H1 (cell line): ENCODE data around the gene TCF7. TPM values are rescaled to one million over a fixed set of nuclear protein-coding genes. Genes with fewer than 3 reads are reported as not detected.

ENCODE experiments used
- CTCF ChIA-PET: fragments of 300-600 bp; sonication (Branson Sonifier 250); formaldehyde crosslinking; loops from one replicate; lab custom pipeline; 2021; ENCODE audit not compliant: partially characterized antibody; lab: Charles Lee
- POLR2A ChIA-PET: fragments of 300-600 bp; sonication (Branson Sonifier 250); formaldehyde crosslinking; loops from one replicate; lab custom pipeline; 2021; ENCODE audit warnings: inconsistent platforms; ENCODE audit not compliant: partially characterized antibody; lab: Charles Lee
- DNase-seq, 2 experiments: peaks; one replicate each; pipeline versions ENCODE4 v3.0.0 to v3.0.0-alpha.2; 2010 to 2022; ENCODE audit warnings: low spot score in 2 of 2, low read depth in 1 of 2, mixed read lengths in 1 of 2
- FAIRE-seq: peaks from 2 replicates; lab custom pipeline; 2011; peaks lifted over from hg19 to GRCh38; lab: Jason Lieb, UNC
- H2AFZ ChIP-seq: 2 replicates; pipeline ENCODE4 v1.8.1; 2012; ENCODE audit warnings: low read length, inconsistent platforms
- H2AK5ac ChIP-seq: 2 replicates; pipeline ENCODE4 v1.6.1; 2013; ENCODE audit warnings: low read depth, low read length
- H2BK120ac ChIP-seq: replicated peaks from 2 replicates; pipeline ENCODE3; 2013; ENCODE audit warnings: low read depth, low read length, inconsistent platforms
- H2BK12ac ChIP-seq: 2 replicates; pipeline ENCODE4 v1.6.1; 2013; ENCODE audit warnings: low read depth, low read length
- H2BK15ac ChIP-seq: 2 replicates; pipeline ENCODE4 v1.6.1; 2013; ENCODE audit warnings: low read length
- H2BK20ac ChIP-seq: 2 replicates; pipeline ENCODE4 v1.6.1; 2013; ENCODE audit warnings: low read length
- H2BK5ac ChIP-seq: 2 replicates; pipeline ENCODE4 v1.6.1; 2013; ENCODE audit warnings: low read depth, low read length
- H3K14ac ChIP-seq: 2 replicates; pipeline ENCODE4 v1.6.1; 2013; ENCODE audit warnings: inconsistent platforms; ENCODE audit not compliant: insufficient read length
- H3K18ac ChIP-seq: 2 replicates; pipeline ENCODE4 v1.6.1; 2013; ENCODE audit warnings: low read length; ENCODE audit errors: extremely low read depth
- H3K23ac ChIP-seq: 2 replicates; pipeline ENCODE4 v1.6.1; 2013; ENCODE audit warnings: inconsistent platforms; ENCODE audit not compliant: insufficient read length
- H3K23me2 ChIP-seq: 2 replicates; pipeline ENCODE4 v1.6.1; 2013; ENCODE audit warnings: low read depth, low read length
- H3K27ac ChIP-seq: 2 replicates; pipeline ENCODE4 v1.6.1; 2011; ENCODE audit warnings: low read depth, low read length, inconsistent platforms
- H3K27me3 ChIP-seq, 4 experiments: replicated peaks in 1 of 4; 1 replicate in 1 of 4; 2 replicates in 3 of 4; pipeline versions ENCODE4 v1.6.1 to v1.8.1; 2011 to 2013; ENCODE audit warnings: low read length in 3 of 4, mild to moderate bottlenecking in 3 of 4, inconsistent platforms in 2 of 4, mixed read lengths in 2 of 4, moderate library complexity in 1 of 4; ENCODE audit not compliant: control insufficient read depth in 3 of 4, insufficient read depth in 3 of 4; ENCODE audit errors: extremely low read depth in 1 of 4
- H3K36me3 ChIP-seq, 4 experiments: 2 replicates each; pipeline versions ENCODE4 v1.6.1 to v1.8.1; 2011 to 2013; ENCODE audit warnings: mild to moderate bottlenecking in 4 of 4, low read length in 3 of 4, moderate library complexity in 2 of 4, control low read depth in 1 of 4, inconsistent platforms in 1 of 4; ENCODE audit not compliant: insufficient read depth in 4 of 4, control insufficient read depth in 2 of 4
- H3K4ac ChIP-seq: replicated peaks from 2 replicates; pipeline ENCODE3; 2013; ENCODE audit warnings: low read length, low read depth, mixed read lengths, inconsistent platforms; ENCODE audit not compliant: insufficient read length
- H3K4me1 ChIP-seq, 4 experiments: replicated peaks in 1 of 4; 1 replicate in 1 of 4; 2 replicates in 3 of 4; pipeline versions ENCODE4 v1.6.1 to v1.8.1; 2011 to 2013; ENCODE audit warnings: low read length in 3 of 4, inconsistent platforms in 2 of 4, mixed read lengths in 1 of 4; ENCODE audit not compliant: insufficient read depth in 4 of 4, control insufficient read depth in 3 of 4
- H3K4me2 ChIP-seq, 2 experiments: 2 replicates each; pipeline versions ENCODE4 v1.6.1 to v1.8.1; 2011 to 2013; ENCODE audit warnings: low read depth in 2 of 2, low read length in 2 of 2, control low read depth in 1 of 2, inconsistent platforms in 1 of 2, mild to moderate bottlenecking in 1 of 2; ENCODE audit not compliant: insufficient read depth in 1 of 2
- H3K4me3 ChIP-seq, 4 experiments: fragments of 200-600, 300-600 bp in 1 of 4; sonication (generic), shearing (Covaris generic), sonication (Bioruptor Twin) in 1 of 4; 2 replicates each; pipeline versions ENCODE4 v1.5.1 to v1.8.1; 2011 to 2016; ENCODE audit warnings: low read length in 4 of 4, low read depth in 3 of 4, control low read depth in 2 of 4, inconsistent platforms in 2 of 4, mild to moderate bottlenecking in 2 of 4, mixed read lengths in 1 of 4, moderate library complexity in 1 of 4; ENCODE audit not compliant: insufficient read depth in 2 of 4; ENCODE audit errors: extremely low read depth in 1 of 4
- H3K56ac ChIP-seq: replicated peaks from 2 replicates; pipeline ENCODE3; 2013; ENCODE audit warnings: low read depth, mild to moderate bottlenecking, mixed read lengths, low read length, inconsistent platforms; ENCODE audit not compliant: insufficient read length
- H3K79me1 ChIP-seq: 2 replicates; pipeline ENCODE4 v1.6.1; 2013; ENCODE audit warnings: low read depth, low read length, control low read depth
- H3K79me2 ChIP-seq, 2 experiments: 2 replicates each; pipeline versions ENCODE4 v1.6.1 to v1.8.1; 2012 to 2013; ENCODE audit warnings: low read length in 2 of 2, mild to moderate bottlenecking in 2 of 2, inconsistent platforms in 1 of 2; ENCODE audit not compliant: insufficient read depth in 2 of 2, control insufficient read depth in 1 of 2
- H3K9ac ChIP-seq, 4 experiments: replicated peaks in 1 of 4; 1 replicate in 1 of 4; 2 replicates in 3 of 4; pipeline versions ENCODE4 v1.6.1 to v1.8.1; 2011 to 2013; ENCODE audit warnings: low read depth in 3 of 4, low read length in 3 of 4, control low read depth in 2 of 4, mild to moderate bottlenecking in 2 of 4, moderate library complexity in 2 of 4, inconsistent platforms in 1 of 4; ENCODE audit errors: extremely low read depth in 1 of 4
- H3K9me3 ChIP-seq, 2 experiments: 2 replicates each; pipeline versions ENCODE4 v1.6.1 to v1.8.1; 2012 to 2013; ENCODE audit warnings: mild to moderate bottlenecking in 2 of 2, moderate library complexity in 2 of 2, control low read depth in 1 of 2, inconsistent platforms in 1 of 2, low read depth in 1 of 2, low read length in 1 of 2, mixed read lengths in 1 of 2; ENCODE audit not compliant: insufficient read depth in 2 of 2
- H4K20me1 ChIP-seq, 2 experiments: replicated peaks in 1 of 2; 2 replicates each; pipeline versions ENCODE3 to v1.8.1; 2011 to 2013; ENCODE audit warnings: inconsistent platforms in 2 of 2, low read length in 2 of 2, mild to moderate bottlenecking in 1 of 2; ENCODE audit not compliant: insufficient read depth in 2 of 2, control insufficient read depth in 1 of 2
- H4K5ac ChIP-seq: 2 replicates; pipeline ENCODE4 v1.6.1; 2013; ENCODE audit warnings: low read length, low read depth, mixed read lengths, inconsistent platforms; ENCODE audit not compliant: insufficient read length
- H4K8ac ChIP-seq: 2 replicates; pipeline ENCODE4 v1.8.0; 2013; ENCODE audit warnings: mild to moderate bottlenecking, moderate library complexity, low read length, inconsistent platforms; ENCODE audit not compliant: insufficient read depth; ENCODE audit errors: extremely low read depth
- H4K91ac ChIP-seq: replicated peaks from 2 replicates; pipeline ENCODE3; 2013; ENCODE audit warnings: low read length, mixed read lengths, inconsistent platforms; ENCODE audit not compliant: insufficient read length
- KDM1A ChIP-seq: fragments of 200-600, 300-600 bp; sonication (generic); IDR thresholded peaks from 2 replicates; pipeline ENCODE4 v1.7.1; 2016; ENCODE audit warnings: mild to moderate bottlenecking, low read length, borderline replicate concordance
- KDM4A ChIP-seq: IDR thresholded peaks from one replicate; pipeline ENCODE4 v1.7.1; 2012; ENCODE audit warnings: low read depth, mild to moderate bottlenecking, moderate library complexity, low read length, inconsistent platforms; ENCODE audit not compliant: severe bottlenecking
- SAP30 ChIP-seq: fragments of 300-600 bp; sonication (generic); IDR thresholded peaks from 2 replicates; pipeline ENCODE4 v1.7.1; 2012; ENCODE audit warnings: low read length, moderate library complexity, mild to moderate bottlenecking, inconsistent platforms; ENCODE audit not compliant: insufficient read depth, insufficient replicate concordance
- SRF ChIP-seq: IDR thresholded peaks from 2 replicates; pipeline ENCODE4 v1.6.1; 2011; ENCODE audit warnings: mild to moderate bottlenecking, low read depth, low read length, moderate library complexity
- WGBS, 2 experiments: shearing (Covaris generic) in 1 of 2; methylation state at CpG; one replicate each; pipeline versions ENCODE4 v1.1.6 to v1.1.7; 2013 to 2015; ENCODE audit warnings: low lambda C conversion rate in 2 of 2, mixed read lengths in 2 of 2, inconsistent platforms in 1 of 2, low coverage in 1 of 2, missing lambda C conversion rate in 1 of 2; ENCODE audit not compliant: insufficient replicate concordance in 2 of 2, insufficient coverage in 1 of 2, insufficient read length in 1 of 2; ENCODE audit errors: extremely low coverage in 1 of 2, missing lambda C conversion rate in 1 of 2; 5-methylcytosine and 5-hydroxymethylcytosine counted together
- polyA plus RNA-seq, 7 experiments: library from polyadenylated mRNA; depleted of rRNA in 3 of 7; stranded (reverse) in 5 of 7; unstranded in 2 of 7; fragments of >200 nt in 5 of 7; fragments of 200-250 nt in 2 of 7; gene quantifications; 1 replicate in 5 of 7; 2 replicates in 1 of 7; 4 replicates in 1 of 7; pipeline versions ENCODE4 v1.2.1 to v1.2.3, GENCODE V29; 2011 to 2013; ENCODE audit warnings: missing spikeins in 2 of 7, mixed read lengths in 2 of 7
- total RNA-seq: library from RNA; stranded (reverse); fragmentation: NEBNext Ultra II Directional; extraction: Animal tissue kit (Norgen Biotek cat#: 25700); gene quantifications from 2 replicates; pipeline ENCODE4 v1.2.1, GENCODE V29; 2021

TCF7 gene
- total and polyA plus RNA-seq, 2 of the 8 experiments (the other 6 are each of a cell fraction or from before 2014, with no cell fraction given) = 4.7 to 8.5 TPM

DNA sequence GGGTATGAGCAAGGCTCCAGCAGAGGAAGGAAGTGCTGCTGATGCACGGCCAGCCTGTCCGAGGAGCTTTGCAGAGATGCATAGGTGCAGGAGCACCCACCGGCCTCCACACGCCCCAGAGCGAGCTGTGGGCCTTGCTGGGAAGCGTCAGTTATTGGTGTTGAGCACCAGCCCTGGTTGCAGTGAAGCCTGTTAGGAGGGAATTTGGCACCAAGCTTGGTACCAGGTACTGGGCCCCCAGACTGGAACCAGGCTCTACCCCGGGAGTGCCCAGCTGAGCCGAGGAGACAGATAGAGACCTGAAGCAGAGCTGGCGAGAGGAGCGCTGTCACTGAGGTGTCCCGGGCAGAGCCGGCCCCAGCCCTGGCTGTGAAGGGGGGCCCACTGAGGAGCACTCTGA is 5.2 kb downstream of the TCF7 start:
- FAIRE-seq = no peak
- POLR2A ChIA-PET = interaction anchor here (0.6 to 1.2 kb wide), 3 partner anchors 9 to 491 kb away, joined by 3 read pairs; no protein-coding TSS in a partner anchor

More for the DNA sequence above, 5.2 kb downstream of the TCF7 start:
- Histone ChIP-seq H3K4ac (no peak overlapping the region), H3K4me1 (peaks cover 0 to 4% (median 1%) of the 10 kb centered on the region in 4 experiments; a peak in 3 of 7 replicates), H3K23me2 (no peaks in the 10 kb centered on the region; the same call in 1 of the 2 replicates), H3K4me3 (no peak overlapping the region), H3K9me3 (no peaks in the 10 kb centered on the region), H3K79me1 (peaks cover 2% of the 10 kb centered on the region; the same call in 1 of the 2 replicates), H3K36me3 (peaks cover 0 to 2% (median 0%) of the 10 kb centered on the region in 4 experiments; a peak in 1 of 8 replicates), H2AK5ac (no peak overlapping the region), H3K27ac (no peak overlapping the region), H3K23ac (no peak overlapping the region), H3K4me2 (no peak overlapping the region), H3K79me2 (no peaks in the 10 kb centered on the region), H4K5ac (no peak overlapping the region), H4K91ac (no peak overlapping the region), H2BK20ac (no peak overlapping the region), H4K20me1 (peaks cover 2 to 20% of the 10 kb centered on the region in 2 experiments), H3K27me3 (peaks cover 0 to 3% (median 0%) of the 10 kb centered on the region in 4 experiments; a peak in 3 of 7 replicates), H2BK12ac (no peak overlapping the region), H3K18ac (no peak overlapping the region), H2BK15ac (no peak overlapping the region), H2AFZ (no peak overlapping the region), H3K9ac (no peak overlapping the region), H4K8ac (0 out of 2 replicates have a peak overlapping the region, but pooled peaks have one; percentile 39), H2BK120ac (no peak overlapping the region), H3K14ac (no peak overlapping the region), H2BK5ac (no peak overlapping the region), H3K56ac (no peak overlapping the region)
- no peak for DNase-seq
- TF ChIP-seq KDM1A (no peak), SAP30 (no peak), SRF (no peak), KDM4A (no peak)
- CTCF ChIA-PET = interaction anchor here (0.7 to 21.7 kb wide), 3 partner anchors 24 to 93 kb away, joined by 3 to 270 read pairs (median 148); no protein-coding TSS in a partner anchor
- WGBS, 2 experiments = 94% methylated on average over 12 of the region's 12 CpGs; no CpG with 5 or more reads in 1 of the 2 experiments
